DMS153 (cell line): Measurements from ENCODE around the gene RAP1B.

ENCODE experiments used
- DNase-seq: peaks from one replicate; lab custom pipeline; 2025; lab: John Stamatoyannopoulos, UW

The RAP1B gene

GRCh38 chr12:68612202-68612601, 1.5 kb downstream of the RAP1B start:
- DNase-seq, result no peak

GRCh38 chr12:68612697-68613096, 2.0 kb downstream of the RAP1B start:
- no peak for DNase-seq

- no peak for DNase-seq
Observed at GRCh38 chr12:68613209-68613904, 2.7 kb downstream of the RAP1B start.

- DNase-seq, result no peak
Observed at GRCh38 chr12:68614105-68614679, 3.5 kb downstream of the RAP1B start.

- no peak for DNase-seq
Observed at GRCh38 chr12:68614769-68615168, 4.1 kb downstream of the RAP1B start.

- DNase-seq, result no peak
Observed at GRCh38 chr12:68617160-68617926, 6.6 kb downstream of the RAP1B start.

- no peak for DNase-seq
Observed at GRCh38 chr12:68619541-68619940, 8.8 kb downstream of the RAP1B start.

- no peak for DNase-seq
Observed at GRCh38 chr12:68620519-68621471, 10.1 kb downstream of the RAP1B start.

GRCh38 chr12:68621472-68622081, 10.9 kb downstream of the RAP1B start:
- DNase-seq, result no peak

- DNase-seq, result no peak
Observed at GRCh38 chr12:68622250-68622649, 11.6 kb downstream of the RAP1B start.

- no peak for DNase-seq
Observed at GRCh38 chr12:68623059-68623458, 12.4 kb downstream of the RAP1B start.

GRCh38 chr12:68623984-68624383, 13.3 kb downstream of the RAP1B start:
- DNase-seq, result no peak

GRCh38 chr12:68624933-68625332, 14.2 kb downstream of the RAP1B start:
- no peak for DNase-seq

- no peak for DNase-seq
Observed at GRCh38 chr12:68627673-68628319, 17.1 kb downstream of the RAP1B start.

- DNase-seq, result no peak
Observed at GRCh38 chr12:68628698-68629097, 18.0 kb downstream of the RAP1B start.

GRCh38 chr12:68630050-68630449, 19.4 kb downstream of the RAP1B start:
- DNase-seq, result no peak

- DNase-seq, result no peak
Observed at GRCh38 chr12:68630598-68630997, 19.9 kb downstream of the RAP1B start.

GRCh38 chr12:68631227-68631626, 20.5 kb downstream of the RAP1B start:
- no peak for DNase-seq

GRCh38 chr12:68632486-68632885, 21.8 kb downstream of the RAP1B start:
- DNase-seq, result no peak

GRCh38 chr12:68633614-68634558, 23.2 kb downstream of the RAP1B start:
- DNase-seq, result no peak
